HG02840 (cell line): ENCODE results near the gene AUTS2.

Experiments used
- ATAC-seq: cut with Tn5 transposase; IDR thresholded peaks from one replicate; pipeline ENCODE4 v1.9.1; 2021; ENCODE audit warnings: mild to moderate bottlenecking, moderate library complexity, moderate number of reproducible peaks; ENCODE audit not compliant: unreplicated experiment, low FRiP score

AUTS2 gene

GRCh38 chr7:70777251-70777650, 1179.0 kb downstream of the AUTS2 start:
- no peak for ATAC-seq

GRCh38 chr7:70778585-70778984, 1180.3 kb downstream of the AUTS2 start:
- no peak for ATAC-seq

GRCh38 chr7:70779321-70779720, 1181.0 kb downstream of the AUTS2 start:
- no peak for ATAC-seq

- no peak for ATAC-seq
Observed at GRCh38 chr7:70781922-70782311, 1183.6 kb downstream of the AUTS2 start.

GRCh38 chr7:70782796-70783195, 1184.5 kb downstream of the AUTS2 start:
- ATAC-seq = no peak

GRCh38 chr7:70785427-70785826, 1187.2 kb downstream of the AUTS2 start:
- ATAC-seq = no peak

GRCh38 chr7:70786076-70786475, 1187.8 kb downstream of the AUTS2 start:
- no peak for ATAC-seq

GRCh38 chr7:70787286-70787685, 1189.0 kb downstream of the AUTS2 start:
- ATAC-seq = no peak

GRCh38 chr7:70787771-70788170, 1189.5 kb downstream of the AUTS2 start:
- ATAC-seq = no peak

- ATAC-seq = no peak
Observed at GRCh38 chr7:70788276-70788675, 1190.0 kb downstream of the AUTS2 start.

GRCh38 chr7:70789481-70790214, 1191.4 kb downstream of the AUTS2 start:
- ATAC-seq = no peak

- no peak for ATAC-seq
Observed at GRCh38 chr7:70790215-70791073, 1192.2 kb downstream of the AUTS2 start.

- ATAC-seq = no peak
Observed at GRCh38 chr7:70791341-70791740, 1193.1 kb downstream of the AUTS2 start.

- no peak for ATAC-seq
Observed at GRCh38 chr7:70793060-70793459, 1194.8 kb downstream of the AUTS2 start.

GRCh38 chr7:70793821-70794220, 1195.5 kb downstream of the AUTS2 start:
- ATAC-seq = no peak

- ATAC-seq = no peak
Observed at GRCh38 chr7:70794962-70795361, 1196.7 kb downstream of the AUTS2 start.

- no peak for ATAC-seq
Observed at GRCh38 chr7:70795948-70796347, 1197.7 kb downstream of the AUTS2 start.

- ATAC-seq = no peak
Observed at GRCh38 chr7:70797109-70797514, 1198.8 kb downstream of the AUTS2 start.

GRCh38 chr7:70799841-70800405, 1201.6 kb downstream of the AUTS2 start:
- ATAC-seq = no peak

- no peak for ATAC-seq
Observed at GRCh38 chr7:70805360-70805759, 1207.1 kb downstream of the AUTS2 start.

- no peak for ATAC-seq
Observed at GRCh38 chr7:70807650-70808049, 1209.4 kb downstream of the AUTS2 start.
